Neuronal stem cell (in vitro differentiated cells): Measurements from ENCODE around the gene KIF4A.

ENCODE experiments used
- DNase-seq: peaks from one replicate; pipeline ENCODE4 v3.0.0-alpha.2; 2013; ENCODE audit warnings: low spot score
- H2AFZ ChIP-seq: one replicate; pipeline ENCODE4 v1.6.1; 2013; ENCODE audit warnings: mild to moderate bottlenecking, low read length, inconsistent platforms
- H2AK5ac ChIP-seq: 2 replicates; pipeline ENCODE4 v1.6.1; 2013; ENCODE audit warnings: low read depth, mild to moderate bottlenecking, inconsistent platforms, low read length, moderate library complexity, mixed read lengths
- H2BK120ac ChIP-seq: 2 replicates; pipeline ENCODE4 v1.6.1; 2013; ENCODE audit warnings: low read depth, mild to moderate bottlenecking, inconsistent platforms, low read length, moderate library complexity, mixed read lengths
- H2BK12ac ChIP-seq: one replicate; pipeline ENCODE4 v1.6.1; 2013; ENCODE audit warnings: low read length, inconsistent platforms
- H2BK15ac ChIP-seq: 2 replicates; pipeline ENCODE4 v1.6.1; 2013; ENCODE audit warnings: mild to moderate bottlenecking, low read length, inconsistent platforms, mixed read lengths
- H2BK5ac ChIP-seq: one replicate; pipeline ENCODE4 v1.6.1; 2013; ENCODE audit warnings: inconsistent platforms, mild to moderate bottlenecking, low read length, moderate library complexity
- H3K14ac ChIP-seq: one replicate; pipeline ENCODE4 v1.6.1; 2013; ENCODE audit warnings: low read length, inconsistent platforms
- H3K18ac ChIP-seq: 2 replicates; pipeline ENCODE4 v1.6.1; 2013; ENCODE audit warnings: low read length, inconsistent platforms
- H3K23ac ChIP-seq: 2 replicates; pipeline ENCODE4 v1.6.1; 2013; ENCODE audit warnings: low read depth, mild to moderate bottlenecking, mixed read lengths, low read length, inconsistent platforms; ENCODE audit not compliant: poor library complexity
- H3K27ac ChIP-seq: replicated peaks from 3 replicates; pipeline ENCODE4 v1.5.1; 2013; ENCODE audit warnings: low read length, inconsistent platforms
- H3K27me3 ChIP-seq, 3 experiments: 2 replicates each; pipeline ENCODE4 v1.6.1; 2013; ENCODE audit warnings: low read length in 3 of 3, mild to moderate bottlenecking in 2 of 3, inconsistent platforms in 1 of 3, low read depth in 1 of 3, mixed read lengths in 1 of 3, moderate library complexity in 1 of 3; ENCODE audit not compliant: control insufficient read depth in 3 of 3, insufficient read depth in 3 of 3
- H3K36me3 ChIP-seq, 2 donors: replicated peaks in 1 of 2; 2 replicates each; pipeline ENCODE4 v1.6.1; 2013; ENCODE audit warnings: low read length in 2 of 2; ENCODE audit not compliant: control insufficient read depth in 2 of 2, insufficient read depth in 2 of 2
- H3K4ac ChIP-seq: 2 replicates; pipeline ENCODE4 v1.6.1; 2013; ENCODE audit warnings: inconsistent platforms, mild to moderate bottlenecking, low read length, moderate library complexity
- H3K4me1 ChIP-seq, 2 donors: 1 replicate in 1 of 2; 2 replicates in 1 of 2; pipeline ENCODE4 v1.6.1; 2013; ENCODE audit warnings: low read length in 2 of 2, low read depth in 1 of 2; ENCODE audit not compliant: control insufficient read depth in 2 of 2, insufficient read depth in 1 of 2
- H3K4me2 ChIP-seq: one replicate; pipeline ENCODE4 v1.6.1; 2013; ENCODE audit warnings: mild to moderate bottlenecking, low read length, inconsistent platforms; ENCODE audit not compliant: insufficient read depth, poor library complexity, severe bottlenecking
- H3K4me3 ChIP-seq, 2 donors: 2 replicates each; pipeline ENCODE4 v1.5.1; 2013; ENCODE audit warnings: low read length in 2 of 2, mild to moderate bottlenecking in 2 of 2, inconsistent platforms in 1 of 2, moderate library complexity in 1 of 2
- H3K79me1 ChIP-seq: one replicate; pipeline ENCODE4 v1.6.1; 2013; ENCODE audit warnings: low read depth, mild to moderate bottlenecking, inconsistent platforms, low read length, moderate library complexity
- H3K9ac ChIP-seq: one replicate; pipeline ENCODE4 v1.6.1; 2013; ENCODE audit warnings: mild to moderate bottlenecking, low read depth, low read length, inconsistent platforms; ENCODE audit not compliant: poor library complexity
- H3K9me3 ChIP-seq, 2 donors: replicated peaks in 1 of 2; 2 replicates each; pipeline versions ENCODE3 to v1.6.1; 2013; ENCODE audit warnings: low read length in 2 of 2, mild to moderate bottlenecking in 2 of 2, inconsistent platforms in 1 of 2, low read depth in 1 of 2, mixed read lengths in 1 of 2, moderate library complexity in 1 of 2; ENCODE audit not compliant: control insufficient read depth in 2 of 2, insufficient read depth in 1 of 2
- H4K8ac ChIP-seq: one replicate; pipeline ENCODE4 v1.6.1; 2013; ENCODE audit warnings: low read depth, mild to moderate bottlenecking, inconsistent platforms, low read length, moderate library complexity
- H4K91ac ChIP-seq: one replicate; pipeline ENCODE4 v1.6.1; 2013; ENCODE audit warnings: low read length, low read depth, mild to moderate bottlenecking, inconsistent platforms; ENCODE audit not compliant: poor library complexity
- WGBS, 2 donors: extraction: QIAGEN DNeasy Blood & Tissue Kit; methylation state at CpG; one replicate each; pipeline ENCODE4 v1.1.7; 2013; ENCODE audit warnings: missing lambda C conversion rate in 2 of 2, mixed read lengths in 1 of 2; ENCODE audit not compliant: insufficient read length in 2 of 2, insufficient replicate concordance in 1 of 2; ENCODE audit errors: extremely low coverage in 2 of 2; 5-methylcytosine and 5-hydroxymethylcytosine counted together

Gene KIF4A

GRCh38 chrX:70423936-70424675, 134.2 kb downstream of the KIF4A start:
- Histone ChIP-seq H3K4me3 (peak overlapping the region in 1 of 2 donors; percentile 47), H3K27ac (no peak overlapping the region)
- no CpG with 5 or more reads among the region's 10 CpGs for WGBS, 2 donors

DNA sequence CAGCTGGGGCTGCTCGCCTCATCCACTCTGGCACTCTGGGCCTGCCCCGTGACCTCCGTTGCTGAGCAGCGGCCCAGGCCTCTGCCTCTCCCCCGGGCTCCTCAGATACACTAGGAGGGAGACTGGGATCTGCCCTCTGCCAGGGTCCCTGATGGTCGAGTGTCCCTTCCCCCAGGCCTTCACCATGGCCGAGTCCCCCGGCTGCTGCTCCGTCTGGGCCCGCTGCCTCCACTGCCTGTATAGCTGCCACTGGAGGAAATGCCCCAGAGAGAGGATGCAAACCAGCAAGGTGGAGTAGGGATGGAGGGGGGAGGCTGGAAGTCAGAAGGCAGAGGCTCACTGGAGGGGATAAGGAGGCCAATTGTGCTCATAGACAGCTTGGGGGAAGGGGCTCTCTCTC, 134.9 kb downstream of the KIF4A start:
- H4K91ac ChIP-seq = no peak overlapping the region
- no peaks in the 10 kb centered on the region for H3K9me3 ChIP-seq
- peaks cover 25 to 26% of the 10 kb centered on the region in 2 donors for H3K4me1 ChIP-seq
- H3K36me3 ChIP-seq = peaks cover 3 to 33% of the 10 kb centered on the region in 2 donors
- no peaks in the 10 kb centered on the region for H3K79me1 ChIP-seq
- no peak overlapping the region for H3K4me3 ChIP-seq
- H2BK12ac ChIP-seq = no peak overlapping the region
- no peak overlapping the region for H3K27ac ChIP-seq
- no CpG with 5 or more reads among the region's 10 CpGs for WGBS, 2 donors
- no peak overlapping the region for H3K9ac ChIP-seq
- H3K14ac ChIP-seq = no peak overlapping the region
- H2BK120ac ChIP-seq = no peak overlapping the region
- no peak overlapping the region for H3K23ac ChIP-seq
- H3K18ac ChIP-seq = peak overlapping the region; percentile 4
- no peaks in the 10 kb centered on the region for H3K27me3 ChIP-seq
- H3K4me2 ChIP-seq = no peak overlapping the region
- H3K4ac ChIP-seq = no peak overlapping the region
- H4K8ac ChIP-seq = no peak overlapping the region
- H2BK5ac ChIP-seq = no peak overlapping the region
- no peak overlapping the region for H2BK15ac ChIP-seq
- no peak for DNase-seq
- no peak overlapping the region for H2AK5ac ChIP-seq
- no peak overlapping the region for H2AFZ ChIP-seq

More at GRCh38 chrX:70423936-70424675, 134.2 kb downstream of the KIF4A start:
- H3K36me3 ChIP-seq = peaks cover 5 to 37% of the 10 kb centered on the region in 2 donors
- H4K91ac ChIP-seq = no peak overlapping the region
- H2AK5ac ChIP-seq = no peak overlapping the region
- no peak overlapping the region for H3K23ac ChIP-seq
- DNase-seq = no peak
- no peak overlapping the region for H3K14ac ChIP-seq
- H4K8ac ChIP-seq = no peak overlapping the region
- no peak overlapping the region for H2BK120ac ChIP-seq
- H3K4me1 ChIP-seq = peaks cover 25 to 26% of the 10 kb centered on the region in 2 donors
- H3K27me3 ChIP-seq = peaks cover 0 to 2% (median 0%) of the 10 kb centered on the region in 3 experiments
- H2BK5ac ChIP-seq = no peak overlapping the region
- no peak overlapping the region for H2BK15ac ChIP-seq
- no peak overlapping the region for H3K9ac ChIP-seq
- H3K4ac ChIP-seq = no peak overlapping the region
- H3K9me3 ChIP-seq = no peaks in the 10 kb centered on the region
- H3K18ac ChIP-seq = no peak overlapping the region
- H3K4me2 ChIP-seq = no peak overlapping the region
- no peaks in the 10 kb centered on the region for H3K79me1 ChIP-seq
- peak overlapping the region; percentile 76 for H2AFZ ChIP-seq
- H2BK12ac ChIP-seq = no peak overlapping the region

GRCh38 chrX:70426286-70427278, 136.7 kb downstream of the KIF4A start:
- Histone ChIP-seq H3K27me3 (peaks cover 0 to 3% (median 0%) of the 10 kb centered on the region in 3 experiments), H3K4ac (no peak overlapping the region), H3K36me3 (peaks cover 0 to 25% of the 10 kb centered on the region in 2 donors), H2BK15ac (no peak overlapping the region), H3K9ac (no peak overlapping the region), H3K4me3 (no peak overlapping the region), H3K4me1 (peaks cover 19 to 22% of the 10 kb centered on the region in 2 donors), H2AK5ac (no peak overlapping the region), H2BK12ac (no peak overlapping the region), H2AFZ (no peak overlapping the region), H3K9me3 (no peaks in the 10 kb centered on the region), H4K91ac (no peak overlapping the region), H3K23ac (no peak overlapping the region), H3K18ac (no peak overlapping the region), H3K79me1 (no peaks in the 10 kb centered on the region), H3K14ac (no peak overlapping the region), H4K8ac (no peak overlapping the region), H2BK120ac (no peak overlapping the region), H3K4me2 (no peak overlapping the region), H3K27ac (no peak overlapping the region), H2BK5ac (no peak overlapping the region)
- DNase-seq = no peak
- no CpG with 5 or more reads among the region's 15 CpGs for WGBS, 2 donors

- Histone ChIP-seq H2BK120ac (no peak overlapping the region), H3K14ac (no peak overlapping the region), H2AFZ (no peak overlapping the region), H3K4me2 (no peak overlapping the region), H2AK5ac (no peak overlapping the region), H3K4ac (no peak overlapping the region), H3K36me3 (peaks cover 0 to 25% of the 10 kb centered on the region in 2 donors), H3K4me1 (peaks cover 14 to 15% of the 10 kb centered on the region in 2 donors), H3K18ac (no peak overlapping the region), H4K91ac (no peak overlapping the region), H2BK15ac (no peak overlapping the region), H3K4me3 (no peak overlapping the region), H2BK5ac (no peak overlapping the region), H3K9me3 (no peaks in the 10 kb centered on the region), H2BK12ac (no peak overlapping the region), H3K27me3 (peaks cover 0 to 3% (median 0%) of the 10 kb centered on the region in 3 experiments), H3K23ac (no peak overlapping the region), H4K8ac (no peak overlapping the region), H3K79me1 (no peaks in the 10 kb centered on the region), H3K27ac (no peak overlapping the region), H3K9ac (no peak overlapping the region)
- no peak for DNase-seq
- WGBS, 2 donors = no CpG with 5 or more reads among the region's 2 CpGs
Observed at GRCh38 chrX:70427365-70427764, 137.5 kb downstream of the KIF4A start.
